Measurements from ENCODE around the gene INO80C. TPM values are rescaled to one million over a fixed set of nuclear protein-coding genes. Genes with fewer than 3 reads are reported as not detected.

INO80C gene
- total RNA-seq, 1 donor from 2014 or later, result 33.8 TPM

- no peak for TF ChIP-seq CTCF (conservative IDR thresholded peaks at IDR 0.05)
- H3K4me1 Mint-ChIP-seq, result no peaks in the 10 kb centered on the region
Observed at GRCh38 chr18:35451032-35451431, 46.7 kb downstream of the INO80C start.

GRCh38 chr18:35444636-35445035, 53.1 kb downstream of the INO80C start:
- Mint-ChIP-seq H3K36me3 (ENCODE audit: low read depth) (no peaks in the 10 kb centered on the region), H3K27ac (ENCODE audit: unreplicated experiment) (no peak overlapping the region), H3K4me3 (no peak overlapping the region), H3K9me3 (no peaks in the 10 kb centered on the region), H3K27me3 (ENCODE audit: low read depth) (no peaks in the 10 kb centered on the region), H3K4me1 (peaks cover 7% of the 10 kb centered on the region)
- no peak for DNase-seq (ENCODE audit: low read depth, low spot score)
- TF ChIP-seq CTCF (conservative IDR thresholded peaks at IDR 0.05), result no peak

More at GRCh38 chr18:35451032-35451431, 46.7 kb downstream of the INO80C start:
- peaks cover 8% of the 10 kb centered on the region for H3K9me3 Mint-ChIP-seq
- no peak overlapping the region for H3K27ac Mint-ChIP-seq (ENCODE audit: unreplicated experiment)
- no peak for DNase-seq (ENCODE audit: low read depth, low spot score)
- no peaks in the 10 kb centered on the region for H3K27me3 Mint-ChIP-seq (ENCODE audit: low read depth)
- H3K36me3 Mint-ChIP-seq (ENCODE audit: low read depth), result peaks cover 4% of the 10 kb centered on the region
- no peak overlapping the region for H3K4me3 Mint-ChIP-seq

GRCh38 chr18:35443847-35444246, 53.9 kb downstream of the INO80C start:
- no peak overlapping the region for H3K27ac Mint-ChIP-seq (ENCODE audit: unreplicated experiment)
- TF ChIP-seq CTCF (conservative IDR thresholded peaks at IDR 0.05), result no peak
- H3K9me3 Mint-ChIP-seq, result no peaks in the 10 kb centered on the region

GRCh38 chr18:35443434-35443833, 54.3 kb downstream of the INO80C start:
- peak overlapping the region; percentile 55 for H3K27ac Mint-ChIP-seq (ENCODE audit: unreplicated experiment)
- no peaks in the 10 kb centered on the region for H3K36me3 Mint-ChIP-seq (ENCODE audit: low read depth)
- H3K9me3 Mint-ChIP-seq, result no peaks in the 10 kb centered on the region

More at GRCh38 chr18:35443847-35444246, 53.9 kb downstream of the INO80C start:
- H3K4me3 Mint-ChIP-seq, result no peak overlapping the region
- no peaks in the 10 kb centered on the region for H3K36me3 Mint-ChIP-seq (ENCODE audit: low read depth)
- H3K27me3 Mint-ChIP-seq (ENCODE audit: low read depth), result no peaks in the 10 kb centered on the region
- DNase-seq (ENCODE audit: low read depth, low spot score), result no peak
- peaks cover 7% of the 10 kb centered on the region for H3K4me1 Mint-ChIP-seq

GRCh38 chr18:35442701-35443100, 55.1 kb downstream of the INO80C start:
- TF ChIP-seq CTCF (conservative IDR thresholded peaks at IDR 0.05), result no peak
- H3K4me3 Mint-ChIP-seq, result no peak overlapping the region

More at GRCh38 chr18:35443434-35443833, 54.3 kb downstream of the INO80C start:
- no peak for TF ChIP-seq CTCF (conservative IDR thresholded peaks at IDR 0.05)
- no peaks in the 10 kb centered on the region for H3K27me3 Mint-ChIP-seq (ENCODE audit: low read depth)
- no peak overlapping the region for H3K4me3 Mint-ChIP-seq
- no peak for DNase-seq (ENCODE audit: low read depth, low spot score)
- H3K4me1 Mint-ChIP-seq, result peaks cover 7% of the 10 kb centered on the region

More at GRCh38 chr18:35442701-35443100, 55.1 kb downstream of the INO80C start:
- no peak for DNase-seq (ENCODE audit: low read depth, low spot score)
- Mint-ChIP-seq H3K36me3 (ENCODE audit: low read depth) (no peaks in the 10 kb centered on the region), H3K27ac (ENCODE audit: unreplicated experiment) (no peak overlapping the region), H3K27me3 (ENCODE audit: low read depth) (no peaks in the 10 kb centered on the region), H3K4me1 (peaks cover 7% of the 10 kb centered on the region), H3K9me3 (no peaks in the 10 kb centered on the region)

All from neural crest cell (in vitro differentiated cells).